HepG2 (cell line): ENCODE data around the gene RPS8. TPM values are rescaled to one million over a fixed set of nuclear protein-coding genes. Genes with fewer than 3 reads are reported as not detected.

ENCODE experiments used
- ATF2 ChIP-seq: sonication (generic); formaldehyde crosslinking; IDR thresholded peaks from 2 replicates; pipeline ENCODE4 v1.4.0; 2020; ENCODE audit warnings: missing genetic modification reagents
- FLYWCH1 ChIP-seq: sonication (generic); formaldehyde crosslinking; IDR thresholded peaks from 2 replicates; pipeline ENCODE4 v1.8.1; 2023; ENCODE audit warnings: mild to moderate bottlenecking, missing genetic modification reagents
- FOXP1 ChIP-seq, 2 experiments: fragments of 450-650 bp in 1 of 2; IDR thresholded peaks; 2 replicates each; pipeline ENCODE4 v1.6.1; 2017 to 2018; ENCODE audit warnings: antibody characterized with exemption in 1 of 2
- HINFP ChIP-seq: sonication (generic); formaldehyde crosslinking; IDR thresholded peaks from 2 replicates; pipeline ENCODE4 v1.4.0; 2020; ENCODE audit warnings: low read depth, mild to moderate bottlenecking, missing genetic modification reagents
- HNF4G ChIP-seq, 2 experiments: sonication (generic) in 1 of 2; formaldehyde crosslinking in 1 of 2; IDR thresholded peaks; 2 replicates each; pipeline versions ENCODE4 v1.4.0 to v1.6.1; 2011 to 2020; ENCODE audit warnings: borderline replicate concordance in 2 of 2, low read depth in 2 of 2, mild to moderate bottlenecking in 2 of 2, low read length in 1 of 2, missing genetic modification reagents in 1 of 2, moderate library complexity in 1 of 2
- MAFK ChIP-seq, 2 experiments: IDR thresholded peaks in 1 of 2; conservative IDR thresholded peaks in 1 of 2; 2 replicates each; pipeline ENCODE4 v1.6.1; 2011; ENCODE audit warnings: improper control_type of control experiment in 2 of 2, low read length in 2 of 2
- PHF21A ChIP-seq: sonication (generic); formaldehyde crosslinking; IDR thresholded peaks from 2 replicates; pipeline ENCODE4 v1.5.0; 2020; ENCODE audit warnings: mild to moderate bottlenecking, missing genetic modification reagents
- PLSCR1 ChIP-seq: sonication (generic); formaldehyde crosslinking; IDR thresholded peaks from 2 replicates; pipeline ENCODE4 v1.5.0; 2020; ENCODE audit warnings: missing genetic modification reagents, mild to moderate bottlenecking, borderline replicate concordance
- POLR2G ChIP-seq: fragments of 200-400 bp; formaldehyde crosslinking; IDR thresholded peaks from 2 replicates; pipeline ENCODE4 v1.6.1; 2018; ENCODE audit warnings: mild to moderate bottlenecking, low read depth, low read length, moderate library complexity
- REST ChIP-seq, 2 experiments: IDR thresholded peaks; 2 replicates each; pipeline ENCODE4 v1.6.1; 2011 to 2012; ENCODE audit warnings: low read length in 2 of 2, borderline replicate concordance in 1 of 2, low read depth in 1 of 2, mild to moderate bottlenecking in 1 of 2, moderate library complexity in 1 of 2
- TARDBP ChIP-seq: sonication (generic); formaldehyde crosslinking; IDR thresholded peaks from 2 replicates; pipeline ENCODE4 v1.8.0; 2022; ENCODE audit warnings: mild to moderate bottlenecking, missing genetic modification reagents
- TEAD3 ChIP-seq: optimal IDR thresholded peaks from 2 replicates; pipeline ENCODE3; 2016; ENCODE audit warnings: borderline replicate concordance
- WIZ ChIP-seq: sonication (generic); formaldehyde crosslinking; IDR thresholded peaks from 2 replicates; pipeline ENCODE4 v1.5.1; 2020; ENCODE audit warnings: mild to moderate bottlenecking, missing genetic modification reagents
- ZFP36L2 ChIP-seq: sonication (generic); formaldehyde crosslinking; IDR thresholded peaks from 2 replicates; pipeline ENCODE4 v1.4.0; 2020; ENCODE audit warnings: missing genetic modification reagents
- ZFY ChIP-seq: sonication (generic); formaldehyde crosslinking; IDR thresholded peaks from 2 replicates; pipeline ENCODE4 v1.4.0; 2020; ENCODE audit warnings: missing genetic modification reagents
- ZNF362 ChIP-seq: sonication (generic); formaldehyde crosslinking; IDR thresholded peaks from 2 replicates; pipeline ENCODE4 v1.4.0; 2020; ENCODE audit warnings: missing genetic modification reagents, mild to moderate bottlenecking, borderline replicate concordance
- ZNF543 ChIP-seq: sonication (generic); formaldehyde crosslinking; IDR thresholded peaks from 2 replicates; pipeline ENCODE4 v1.4.0; 2020; ENCODE audit warnings: mild to moderate bottlenecking, missing genetic modification reagents
- ZNF572 ChIP-seq: sonication (generic); formaldehyde crosslinking; IDR thresholded peaks from 2 replicates; pipeline ENCODE4 v1.5.1; 2020; ENCODE audit warnings: mild to moderate bottlenecking, missing genetic modification reagents
- ZSCAN12 ChIP-seq: sonication (generic); formaldehyde crosslinking; IDR thresholded peaks from 2 replicates; pipeline ENCODE4 v1.9.0; 2021; ENCODE audit warnings: mild to moderate bottlenecking, missing genetic modification reagents
- polyA plus RNA-seq, 8 experiments: library from polyadenylated mRNA; depleted of rRNA in 3 of 8; stranded (reverse) in 7 of 8; unstranded in 1 of 8; fragments of >200 nt; fragmentation: Illumina TruSeq in 4 of 8; extraction: Trizol in 4 of 8; gene quantifications; 2 replicates each; pipeline versions ENCODE4 v1.2.1 to v1.2.3, GENCODE V29; 2011 to 2016; ENCODE audit warnings: low read depth in 4 of 8, missing spikeins in 1 of 8, mixed read lengths in 1 of 8; ENCODE audit not compliant: insufficient read depth in 1 of 8
- total RNA-seq, 5 experiments: library from RNA; depleted of rRNA; stranded (reverse); fragments of >200 nt; fragmentation: Illumina TruSeq; extraction: Trizol; gene quantifications; 2 replicates each; pipeline ENCODE4 v1.2.3, GENCODE V29; 2016; ENCODE audit warnings: low read depth in 1 of 5

Gene RPS8
- total and polyA plus RNA-seq, 2 of the 13 experiments (the other 11 are each of a cell fraction or from before 2014, with no cell fraction given), result 2,628 to 2,822 TPM

- TF ChIP-seq PLSCR1 (CRISPR knock-in tag), result no peak
- no peak for TF ChIP-seq ATF2
- TF ChIP-seq ZFP36L2 (CRISPR knock-in tag), result no peak
- TF ChIP-seq PHF21A (CRISPR knock-in tag), result peak; percentile 9; the same call in 1 of the 2 replicates
- TF ChIP-seq FOXP1 (IDR thresholded peaks at IDR 0.05), result no peak
- TF ChIP-seq FOXP1 (CRISPR knock-in tag; IDR thresholded peaks at IDR 0.05), result no peak
- no peak for TF ChIP-seq ZSCAN12 (CRISPR knock-in tag)
- TF ChIP-seq ZNF543, result no peak
- TF ChIP-seq ZFY (CRISPR knock-in tag), result peak; percentile 7; the same call in 1 of the 2 replicates
- TF ChIP-seq ZNF572 (CRISPR knock-in tag), result no peak
- TF ChIP-seq MAFK (conservative IDR thresholded peaks at IDR 0.05 in 1 of 2, IDR thresholded peaks at IDR 0.05 in 1 of 2; ENCODE audit: low read length in 2 of 2), result peak; percentile 55 to 84
- 0 out of 2 replicates have a peak, but pooled peaks have one; percentile 12 for TF ChIP-seq TARDBP (CRISPR knock-in tag)
- TF ChIP-seq HINFP (CRISPR knock-in tag), result no peak
- peak; percentile 8; the same call in 1 of the 2 replicates for TF ChIP-seq ZNF362 (CRISPR knock-in tag)
- TF ChIP-seq FLYWCH1 (CRISPR knock-in tag), result no peak
- TF ChIP-seq POLR2G, result peak; percentile 50
- no peak for TF ChIP-seq WIZ (CRISPR knock-in tag)
- peak; percentile 19 for TF ChIP-seq HNF4G (IDR thresholded peaks at IDR 0.05; ENCODE audit: borderline replicate concordance, low read depth, low read length)
- no peak; the same call in 1 of the 2 replicates for TF ChIP-seq HNF4G (CRISPR knock-in tag; IDR thresholded peaks at IDR 0.05; ENCODE audit: borderline replicate concordance, low read depth)
- TF ChIP-seq TEAD3 (CRISPR knock-in tag), result no peak
- peak in 1 of 2 experiments; percentile 28; a peak in 1 of 4 replicates for TF ChIP-seq REST (IDR thresholded peaks at IDR 0.05; ENCODE audit: borderline replicate concordance in 1 of 2, low read depth in 1 of 2, low read length in 2 of 2)
These were observed 33.9 kb downstream of the RPS8 start (continued) for GRCh38 chr1:44808938-44809917.
